C4-2B (cell line): ENCODE measurements around the gene TFIP11.

ENCODE experiments used
- CTCF ChIP-seq: fragments of 450-650 bp; conservative IDR thresholded peaks from 2 replicates; pipeline ENCODE4 v1.5.1; 2017; ENCODE audit warnings: mild to moderate bottlenecking
- ZFX ChIP-seq: fragments of 450-650 bp; IDR thresholded peaks from 2 replicates; pipeline ENCODE4 v1.6.1; 2017

GRCh38 chr22:26463688-26464087 is 48.6 kb downstream of the TFIP11 start:
- no peak for TF ChIP-seq CTCF
- no peak for TF ChIP-seq ZFX
